ENCODE results near the gene DOHH.
A peak's percentile ranks its signal among the peaks of the same experiment; 100 is the strongest.

DOHH gene, protein sequence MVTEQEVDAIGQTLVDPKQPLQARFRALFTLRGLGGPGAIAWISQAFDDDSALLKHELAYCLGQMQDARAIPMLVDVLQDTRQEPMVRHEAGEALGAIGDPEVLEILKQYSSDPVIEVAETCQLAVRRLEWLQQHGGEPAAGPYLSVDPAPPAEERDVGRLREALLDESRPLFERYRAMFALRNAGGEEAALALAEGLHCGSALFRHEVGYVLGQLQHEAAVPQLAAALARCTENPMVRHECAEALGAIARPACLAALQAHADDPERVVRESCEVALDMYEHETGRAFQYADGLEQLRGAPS

GRCh38 chr19:3500429-3501101 is at the start of gene DOHH:
Gene DOHH, minus strand, starts transcription at chr19:3500674. Its CDS starts 3,860 bp downstream, at chr19:3496814.
- peak; percentile 94 for DNase-seq

- DNase-seq = no peak
These were observed 49.3 kb upstream of the DOHH start for GRCh38 chr19:3549816-3550215.

DNA sequence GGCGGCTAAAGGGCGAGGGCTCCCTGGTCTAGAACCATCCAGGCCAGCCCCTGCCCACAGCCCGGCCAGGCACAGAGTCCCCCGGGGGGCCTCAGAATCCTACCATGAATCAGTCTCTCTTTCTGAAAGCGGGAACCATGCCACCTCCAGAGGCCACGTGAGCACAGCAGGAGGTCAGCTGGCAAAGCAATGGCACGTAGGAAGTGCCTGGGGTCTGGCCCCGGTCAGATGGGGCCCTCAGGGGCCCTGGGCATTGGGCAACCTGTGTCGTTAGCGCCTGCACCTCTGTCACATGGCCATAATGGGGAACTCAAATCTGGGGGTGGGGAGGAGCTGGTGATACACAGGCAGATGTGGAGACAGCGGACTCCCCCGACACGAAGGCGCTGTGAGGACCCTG is 48.1 kb upstream of the DOHH start:
- DNase-seq = no peak

DNA sequence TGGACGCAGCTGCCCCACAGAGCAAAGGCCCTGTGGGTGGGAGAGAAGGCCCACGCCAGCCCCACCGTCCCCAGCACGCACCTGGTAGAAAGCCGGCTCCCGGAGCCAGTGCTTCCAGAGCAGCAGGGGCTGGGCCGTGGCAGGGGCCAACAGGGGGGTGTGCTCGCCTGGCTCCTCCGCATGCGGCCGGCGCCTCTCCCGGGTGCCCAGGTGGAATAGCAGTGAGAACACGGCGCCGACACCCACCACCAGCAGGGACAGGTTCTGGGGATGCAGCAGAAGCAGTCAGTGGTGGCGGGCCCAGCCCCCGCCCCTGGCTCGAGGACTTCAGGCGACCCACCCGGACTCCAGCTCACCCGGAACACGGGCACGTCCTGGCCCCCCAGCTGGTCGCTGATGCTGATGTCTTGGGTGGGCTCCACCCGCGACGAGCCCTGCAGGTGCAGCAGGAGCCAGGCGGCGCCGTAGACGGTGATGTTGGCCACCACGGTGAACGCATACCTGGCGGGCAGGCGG is 47.4 kb upstream of the DOHH start:
- no peak for DNase-seq

GRCh38 chr19:3547301-3547731 is 46.8 kb upstream of the DOHH start:
- no peak for DNase-seq

- no peak for DNase-seq
These were observed 45.6 kb upstream of the DOHH start for GRCh38 chr19:3546119-3546518.

DNA sequence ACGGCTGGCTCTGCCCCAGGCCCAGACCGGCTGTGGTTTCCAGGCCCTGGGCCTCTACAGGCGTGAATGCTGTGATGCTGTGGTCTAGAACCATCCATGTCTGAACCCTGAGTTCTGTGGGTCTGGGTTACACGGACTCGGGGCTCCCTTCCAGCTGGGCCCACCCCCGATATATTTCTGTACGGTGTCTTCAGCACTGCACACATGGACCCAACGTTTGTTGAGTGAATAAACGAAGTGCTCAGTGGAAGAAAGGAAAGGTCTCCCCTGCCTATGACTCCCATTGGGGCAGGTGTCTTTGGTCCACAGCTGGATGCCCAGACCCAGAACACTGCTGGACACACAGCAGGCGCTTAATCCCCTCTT is 45.2 kb upstream of the DOHH start:
- no peak for DNase-seq

DNA sequence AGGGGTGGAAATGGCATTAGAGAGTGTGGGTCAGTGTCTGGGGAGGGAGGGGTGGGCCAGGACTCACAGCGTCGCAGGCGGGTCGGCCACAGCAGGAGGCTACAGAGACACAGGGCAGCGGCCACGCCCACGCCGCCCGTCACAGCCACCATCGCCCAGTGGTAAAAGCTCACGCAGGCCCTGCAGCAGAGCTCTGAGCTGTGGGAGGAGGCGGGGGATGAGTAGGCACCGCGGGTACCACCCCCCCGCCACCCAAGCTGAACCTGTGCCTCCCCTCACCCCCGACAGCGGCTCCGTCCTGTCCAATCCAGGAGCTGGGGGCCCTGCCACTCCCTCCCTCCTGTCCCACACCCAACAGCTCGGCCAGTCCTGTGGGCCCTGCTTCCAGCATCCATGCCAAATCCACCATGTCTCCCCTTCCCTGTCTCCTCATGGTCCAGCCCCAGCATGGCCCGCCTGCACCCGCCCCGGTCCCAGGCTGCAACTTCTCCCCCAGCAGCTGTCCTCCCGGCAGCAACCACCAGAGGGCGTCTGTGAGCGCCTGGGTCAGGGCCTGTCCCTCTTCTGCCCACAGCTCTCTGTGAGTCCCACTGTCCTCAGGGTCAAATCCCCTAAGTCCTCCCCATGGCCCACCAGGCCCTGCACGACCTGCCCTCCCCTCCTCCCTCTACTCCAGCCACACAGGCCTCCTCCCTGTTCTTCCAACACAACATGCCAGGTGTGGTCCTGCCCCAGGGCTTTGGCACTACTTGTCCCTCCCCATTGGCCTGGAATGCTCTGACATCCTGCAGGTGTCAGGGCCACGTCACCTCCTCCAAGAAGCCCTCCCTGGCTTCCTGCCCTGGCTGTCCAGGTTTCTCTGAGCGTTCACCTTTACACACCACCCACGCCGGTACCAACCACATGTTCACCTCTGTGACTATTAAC is 44.5 kb upstream of the DOHH start:
- DNase-seq = peak; percentile 64

DNA sequence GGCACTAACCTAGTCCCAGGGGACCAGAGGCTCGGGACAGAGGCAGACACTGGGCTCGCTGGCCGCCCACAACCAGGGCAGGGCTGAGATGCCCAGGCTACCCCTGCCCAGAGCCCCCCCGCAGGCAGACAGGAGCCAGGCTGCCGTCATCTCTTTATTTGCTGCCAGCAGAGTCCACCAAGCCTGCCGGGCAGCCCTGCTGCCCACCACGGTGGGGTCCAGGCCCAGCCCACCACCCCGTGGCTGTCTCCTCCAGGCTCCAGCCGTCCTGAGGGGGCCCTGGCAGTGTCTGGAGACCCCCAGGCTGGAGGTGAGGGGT is 43.5 kb upstream of the DOHH start:
- no peak for DNase-seq

GRCh38 chr19:3543150-3544057 is 42.9 kb upstream of the DOHH start:
- DNase-seq = no peak

GRCh38 chr19:3539756-3540118 is 39.3 kb upstream of the DOHH start:
- DNase-seq = no peak

DNA sequence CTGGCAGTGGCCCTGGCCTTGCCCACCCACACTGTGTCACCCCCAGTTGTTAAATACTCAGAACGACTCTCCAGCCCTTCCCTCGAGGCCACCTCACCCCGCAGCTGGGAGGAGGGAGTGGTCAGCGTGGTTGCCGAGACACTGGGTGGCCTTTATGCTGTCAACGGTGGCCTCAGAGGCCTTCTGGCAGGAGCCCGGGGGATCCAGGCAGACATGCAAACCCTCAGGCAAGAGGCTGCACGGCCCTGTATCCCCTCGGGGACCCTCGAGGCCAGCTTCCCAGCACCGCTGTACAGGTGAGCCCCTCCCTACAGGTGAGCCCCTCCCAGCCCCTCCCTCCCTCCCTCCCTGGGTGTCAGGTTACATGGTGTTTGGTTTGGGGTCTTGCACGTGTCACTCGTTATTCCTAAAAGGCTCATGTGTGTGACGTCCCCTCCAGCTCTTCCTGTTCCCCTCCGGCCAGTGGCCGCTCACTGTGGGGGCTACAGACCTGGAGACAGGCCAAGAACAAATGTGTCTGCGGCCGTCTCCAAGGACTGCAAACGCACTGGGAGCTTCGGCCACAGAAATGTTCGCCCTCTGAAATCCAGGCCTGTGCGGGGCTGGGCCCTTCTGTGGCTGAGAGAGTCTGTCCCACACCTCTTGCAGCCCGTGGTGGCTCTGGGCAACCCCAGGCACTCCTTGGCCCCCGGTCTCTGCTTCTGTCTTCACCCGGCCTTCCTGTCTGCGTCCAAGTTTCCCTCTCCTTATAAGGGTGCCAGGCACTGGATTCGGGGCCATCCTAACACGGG is 38.7 kb upstream of the DOHH start, which contains the start of gene TEKTIP1:
TSS of gene TEKTIP1 (plus strand) at position 210 of the 791 bp plus-strand sequence. CDS start at position 214, 4 bp downstream.
- no peak for DNase-seq

GRCh38 chr19:3538258-3538929 is 37.9 kb upstream of the DOHH start:
- DNase-seq = no peak

DNA sequence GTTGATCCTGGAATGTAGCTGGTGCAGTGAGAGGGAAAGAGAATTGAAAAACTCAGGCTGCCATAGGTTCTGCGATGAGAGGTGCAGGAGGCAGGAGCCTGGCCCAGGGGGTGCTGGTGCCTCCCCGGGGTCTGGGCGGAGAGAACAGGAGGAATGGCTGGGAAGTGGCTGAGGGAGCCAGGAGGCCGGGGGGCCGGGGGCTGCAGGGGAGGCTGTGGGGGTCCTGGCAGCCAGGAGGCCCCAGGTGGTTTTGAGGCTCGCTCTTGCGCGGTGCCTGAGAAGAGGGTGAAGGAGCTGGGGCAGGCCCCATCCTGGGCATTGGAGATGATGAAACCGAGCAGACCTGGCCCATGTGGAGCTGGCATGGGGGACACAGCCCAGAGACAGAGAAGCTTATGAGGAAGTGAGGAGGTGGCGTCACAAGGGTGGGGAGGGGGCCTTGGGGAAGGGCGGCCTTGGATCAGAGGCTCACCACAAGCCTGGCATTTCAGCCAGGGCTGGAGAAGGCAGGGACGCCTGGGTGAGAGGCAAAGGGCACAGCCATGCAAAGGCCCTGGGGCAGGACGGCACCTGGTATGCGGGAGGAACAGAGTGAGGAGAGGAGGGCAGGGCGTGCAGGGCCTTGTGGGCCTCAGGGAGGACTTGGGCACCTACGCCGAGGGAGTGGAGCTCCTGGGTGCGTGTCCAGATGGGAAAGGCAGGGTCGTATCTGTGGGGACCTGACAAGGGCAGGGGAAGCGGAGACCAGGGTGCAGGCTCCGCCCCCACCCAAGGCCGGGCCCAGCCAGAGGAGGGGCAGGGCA is 37.2 kb upstream of the DOHH start:
- no peak for DNase-seq

DNA sequence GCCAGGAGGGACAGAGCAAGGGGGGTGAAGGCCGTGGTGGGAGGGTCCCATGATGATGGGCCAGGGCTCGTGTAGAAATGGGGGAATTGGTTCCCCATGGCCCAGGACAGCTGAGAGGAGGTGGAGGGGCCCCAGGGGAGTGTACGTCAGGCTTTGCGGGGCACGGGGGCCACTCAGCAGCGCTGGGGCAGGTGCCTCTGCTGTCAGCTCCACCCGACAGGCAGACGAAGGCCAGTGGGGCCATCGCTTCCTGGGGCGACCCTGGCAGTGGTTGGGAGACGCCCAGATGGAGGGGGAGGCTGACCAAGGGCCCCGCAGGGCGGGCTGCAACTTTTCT is 36.6 kb upstream of the DOHH start:
- DNase-seq = no peak

DNA sequence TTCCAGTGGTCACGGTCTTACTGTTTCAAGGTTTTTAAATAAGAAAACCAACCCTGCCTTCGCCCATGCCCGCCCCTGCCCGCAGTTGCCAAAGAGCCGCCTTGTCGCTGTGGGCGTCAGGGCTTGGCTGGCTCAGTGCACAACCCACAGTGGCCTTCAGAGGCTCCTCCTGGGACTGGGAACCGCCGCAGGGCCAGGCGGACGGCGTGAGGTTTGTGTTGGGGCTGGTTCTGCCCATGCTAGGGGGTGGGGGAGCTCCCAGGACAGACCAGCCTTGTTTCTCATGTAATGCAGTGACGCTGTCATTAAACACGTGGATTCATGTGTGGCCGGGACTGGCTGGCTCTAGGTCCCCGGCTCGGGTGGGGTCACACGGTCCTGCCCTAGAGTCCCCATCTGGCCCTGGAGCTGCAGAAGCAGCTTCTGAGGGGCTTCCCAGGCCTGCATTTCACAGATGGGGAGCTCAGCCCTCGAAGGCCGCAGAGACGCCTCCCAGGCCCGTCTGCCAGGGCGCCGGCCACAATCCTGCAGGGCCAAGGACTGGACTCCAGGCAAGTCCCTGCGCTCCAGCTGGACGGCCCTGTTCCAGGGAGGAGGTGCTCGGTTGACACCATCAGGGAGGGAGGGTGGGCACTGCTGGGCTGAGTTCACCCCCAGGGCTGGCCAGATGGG is 36.1 kb upstream of the DOHH start:
- DNase-seq = no peak

- no peak for DNase-seq
These were observed 35.5 kb upstream of the DOHH start for GRCh38 chr19:3535981-3536380.

- DNase-seq = no peak
These were observed 35.1 kb upstream of the DOHH start for GRCh38 chr19:3535563-3535965.

- DNase-seq = no peak
These were observed 34.7 kb upstream of the DOHH start for GRCh38 chr19:3535235-3535535.

Data from activated effector memory CD4-positive, alpha-beta T cell treated with Interleukin-2 at 50 U/mL for 16 hours (primary cell).